Stomach (tissue), 8 donors: ENCODE measurements around the gene TFIP11. TPM values are rescaled to one million over a fixed set of nuclear protein-coding genes. Genes with fewer than 3 reads are reported as not detected.

Experiments
- polyA plus RNA-seq, 3 donors: library from polyadenylated mRNA; stranded (reverse); fragments of 200-250 nt; gene quantifications; one replicate each; pipeline ENCODE4 v1.2.3, GENCODE V29; 2013
- small RNA-seq, 4 donors: library from RNA; depleted of rRNA; stranded (forward); fragments of <200 nt; gene quantifications; one replicate each; pipeline ENCODE3, GENCODE V24; 2016
- total RNA-seq, 5 donors: library from RNA; depleted of rRNA; stranded (reverse); fragments of >200 nt; gene quantifications; one replicate each; pipeline versions ENCODE4 v1.1.0 to v1.2.3, GENCODE V29; 2014 to 2016
- donor health status: healthy with polysubstance abuse.
- donor health status: Bipolar disorder and iron deficiency.
- donor health status: healthy.

The TFIP11 gene
- total and polyA plus RNA-seq, 8 donors: 11.6 to 48.7 (median 22.3) TPM

Small RNA genes within 50 kb of the gene (small RNA-seq; reads per million reads assigned to genes)
- 0 reads per million in 4 donors for gene MIR548J

Other genes starting within 250 kb of the TFIP11 start
- gene ASPHD2, start 83.2 kb downstream of the TFIP11 start, total RNA-seq: 10 to 100 TPM in 2 of 5 donors, 1 to 10 TPM in 1, under 1 TPM in 2; 0.45 to 48.4 (median 6.1) TPM
- gene ASPHD2, start 83.2 kb downstream of the TFIP11 start, polyA plus RNA-seq: 1 to 10 TPM in 2 of 3 donors, under 1 TPM in 1; 0.93 to 6.0 (median 1.9) TPM
- gene HPS4, start 28.7 kb downstream of the TFIP11 start, total RNA-seq: 10 to 100 TPM; 12.3 to 46.1 (median 42.7) TPM
- gene HPS4, start 28.7 kb downstream of the TFIP11 start, polyA plus RNA-seq: 10 to 100 TPM; 10.3 to 15.1 (median 13.4) TPM
- gene SRRD, start 28.6 kb downstream of the TFIP11 start, total RNA-seq: 10 to 100 TPM in 3 of 5 donors, 1 to 10 TPM in 2; 4.0 to 64.2 (median 10.8) TPM
- 10 to 100 TPM in 1 of 3 donors, 1 to 10 TPM in 2; 6.8 to 16.2 (median 9.2) TPM for gene SRRD, start 28.6 kb downstream of the TFIP11 start, polyA plus RNA-seq
- gene TPST2, start 77.7 kb upstream of the TFIP11 start, total RNA-seq: 10 to 100 TPM in 4 of 5 donors, 1 to 10 TPM in 1; 9.7 to 88.3 (median 13.8) TPM
- 1 to 10 TPM; 5.3 to 7.1 (median 6.6) TPM for gene TPST2, start 77.7 kb upstream of the TFIP11 start, polyA plus RNA-seq
- under 1 TPM in 1 of 5 donors, not detected in 4; 0.55 TPM for gene CRYBB1, start 105.6 kb upstream of the TFIP11 start, total RNA-seq
- 1 to 10 TPM in 1 of 3 donors, under 1 TPM in 2; 0.20 to 1.2 (median 0.68) TPM for gene CRYBB1, start 105.6 kb upstream of the TFIP11 start, polyA plus RNA-seq
- gene CRYBA4, start 109.5 kb upstream of the TFIP11 start, total RNA-seq: not detected
- not detected for gene CRYBA4, start 109.5 kb upstream of the TFIP11 start, polyA plus RNA-seq
- 10 to 100 TPM in 1 of 5 donors, 1 to 10 TPM in 2, under 1 TPM in 2; under 0.01 to 29.8 (median 1.9) TPM for gene MIAT, start 145.1 kb upstream of the TFIP11 start, total RNA-seq
- under 1 TPM; 0.12 to 0.38 (median 0.15) TPM for gene MIAT, start 145.1 kb upstream of the TFIP11 start, polyA plus RNA-seq